GM19035 (cell line): ENCODE data around the gene PPM1B.
A peak's percentile ranks its signal among the peaks of the same experiment; 100 is the strongest.
"Not testable (repeated sequence)": the region's sequence is repeated elsewhere in the genome, so short reads cannot be mapped to it uniquely, and the experiment has no call there.

Experiments
- ATAC-seq: cut with Tn5 transposase; IDR thresholded peaks from one replicate; pipeline ENCODE4 v1.9.1; 2021; ENCODE audit not compliant: unreplicated experiment

The PPM1B gene

DNA sequence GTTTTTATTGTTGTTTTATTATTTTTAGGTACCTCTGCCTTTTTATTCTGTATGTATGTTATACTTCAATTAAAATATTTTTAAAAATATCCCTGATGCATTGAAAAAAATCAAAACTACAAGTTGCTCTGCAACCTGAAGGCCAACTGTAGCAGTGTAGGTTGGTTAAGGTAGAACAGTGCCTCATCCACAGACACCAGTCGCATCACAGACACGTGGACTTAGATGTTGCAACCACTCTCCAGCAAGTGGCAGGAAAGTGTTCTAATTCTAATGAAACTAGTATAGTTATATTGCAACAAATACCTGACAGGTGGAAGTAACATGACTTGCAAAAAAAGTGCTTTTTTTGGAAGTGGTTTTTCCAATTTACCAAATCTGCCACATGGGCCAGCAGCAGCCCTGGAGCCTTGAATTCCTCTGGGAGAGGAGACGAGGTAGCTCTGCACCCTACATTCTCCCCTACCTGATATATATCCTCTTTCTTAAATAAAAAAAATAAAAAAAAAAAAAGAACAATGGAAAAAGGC lies 78.2 kb downstream of the PPM1B start:
- no peak for ATAC-seq

- no peak for ATAC-seq
Observed at GRCh38 chr2:44247924-44248323, 79.2 kb downstream of the PPM1B start.

DNA sequence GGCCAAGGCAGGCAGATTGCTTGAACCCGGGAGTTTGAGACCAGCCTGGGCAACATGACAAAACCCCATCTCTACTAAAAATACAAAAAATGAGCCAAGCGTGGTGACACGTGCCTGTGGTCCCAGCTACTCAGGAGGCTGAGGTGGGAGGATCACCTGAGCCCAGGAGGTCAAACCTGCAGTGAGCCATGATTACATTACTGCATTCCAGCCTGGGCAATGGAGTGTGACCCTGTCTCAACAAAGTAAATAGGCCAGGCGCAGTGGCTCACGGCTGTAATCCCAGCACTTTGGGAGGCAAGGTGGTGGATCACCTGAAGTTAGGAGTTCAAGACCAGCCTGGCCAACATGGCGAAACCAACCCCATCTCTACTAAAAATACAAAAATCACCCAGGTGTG lies 80.6 kb downstream of the PPM1B start:
- ATAC-seq: not testable (repeated sequence)

- ATAC-seq: peak; percentile 69
Observed at GRCh38 chr2:44250376-44250775, 81.7 kb downstream of the PPM1B start.

- ATAC-seq: no peak
Observed at GRCh38 chr2:44254023-44254422, 85.3 kb downstream of the PPM1B start.

GRCh38 chr2:44255704-44256103 lies 87.0 kb downstream of the PPM1B start:
- not testable (repeated sequence) for ATAC-seq

DNA sequence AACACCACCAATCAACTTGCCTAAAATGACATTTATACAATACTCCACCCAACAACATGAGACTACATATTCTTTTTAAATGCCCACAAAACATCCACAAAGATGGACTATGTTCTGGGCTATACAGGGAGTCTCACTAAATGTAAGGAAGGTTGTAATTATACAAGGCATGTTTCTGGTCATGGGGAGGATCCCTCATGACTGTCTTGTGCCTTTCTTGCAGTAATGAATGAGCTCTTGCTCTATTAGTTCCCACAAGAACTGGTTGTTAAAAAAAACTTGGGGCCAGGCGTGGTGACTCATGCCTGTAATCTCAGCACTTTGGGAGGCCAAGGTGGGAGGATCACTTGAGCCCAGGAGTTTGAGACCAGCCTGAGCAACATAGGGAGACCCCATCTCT lies 89.1 kb downstream of the PPM1B start:
- ATAC-seq: not testable (repeated sequence)

- ATAC-seq: no peak
Observed at GRCh38 chr2:44267269-44267795, 98.7 kb downstream of the PPM1B start.

DNA sequence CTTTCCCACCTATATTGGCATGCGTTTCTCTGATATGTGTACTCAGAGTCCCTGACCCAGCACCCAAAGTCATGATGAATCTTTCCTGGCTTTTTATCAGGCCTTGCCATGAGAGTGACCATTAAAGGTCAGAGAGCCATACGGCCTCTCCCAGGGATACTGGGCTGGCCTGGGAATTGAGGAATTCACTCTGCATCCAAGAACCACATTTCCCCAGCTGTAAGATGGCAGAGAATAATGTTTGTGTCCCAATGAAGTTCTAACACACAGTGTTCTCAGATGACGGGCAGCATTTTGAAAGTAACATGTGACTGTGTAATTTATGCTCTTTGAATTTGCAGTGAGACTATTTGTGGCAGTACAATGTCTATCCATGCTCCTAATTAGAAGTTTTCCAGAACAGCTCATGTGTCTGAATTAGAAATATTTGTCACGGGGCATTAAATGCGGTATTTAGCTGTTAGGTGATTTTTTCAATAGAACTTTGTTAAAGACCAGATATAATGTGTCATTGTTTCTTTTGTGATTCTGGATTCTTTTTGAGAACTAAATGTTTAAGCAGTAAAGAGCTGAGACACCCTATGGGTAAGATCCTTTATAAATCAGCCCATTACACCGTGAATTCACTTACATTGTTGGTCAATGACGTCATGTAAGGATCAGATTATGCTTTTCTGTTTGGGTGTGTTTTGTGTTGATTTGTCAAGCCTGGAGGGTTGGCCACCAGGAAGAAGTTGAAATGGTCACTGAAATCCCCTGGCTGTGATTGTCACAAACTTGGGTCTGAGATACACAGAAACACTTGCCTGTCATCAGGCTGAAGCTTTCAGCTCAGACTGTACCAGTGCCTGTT lies 99.3 kb downstream of the PPM1B start:
- no peak for ATAC-seq

- ATAC-seq: no peak
Observed at GRCh38 chr2:44269831-44270230, 101.2 kb downstream of the PPM1B start.

GRCh38 chr2:44271296-44271695 lies 102.6 kb downstream of the PPM1B start:
- no peak for ATAC-seq

DNA sequence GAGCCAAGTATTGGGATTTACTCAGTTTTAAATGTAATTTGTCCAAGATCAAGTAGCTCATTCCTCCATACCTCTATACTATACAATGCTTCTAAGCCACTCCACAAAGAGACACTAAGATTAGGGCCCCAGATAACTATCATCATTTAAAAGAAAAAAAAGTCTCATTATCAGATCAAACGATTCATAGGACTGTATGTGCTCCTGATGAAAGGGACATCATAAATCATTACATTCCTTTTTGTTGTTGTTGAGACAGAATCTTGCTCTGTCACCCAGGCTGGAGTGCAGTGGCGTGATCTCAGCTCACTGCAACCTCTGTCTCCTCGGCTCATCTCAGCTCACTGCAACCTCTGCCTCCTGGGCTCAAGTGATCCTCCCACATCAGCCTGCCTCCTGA lies 104.4 kb downstream of the PPM1B start:
- no peak for ATAC-seq

DNA sequence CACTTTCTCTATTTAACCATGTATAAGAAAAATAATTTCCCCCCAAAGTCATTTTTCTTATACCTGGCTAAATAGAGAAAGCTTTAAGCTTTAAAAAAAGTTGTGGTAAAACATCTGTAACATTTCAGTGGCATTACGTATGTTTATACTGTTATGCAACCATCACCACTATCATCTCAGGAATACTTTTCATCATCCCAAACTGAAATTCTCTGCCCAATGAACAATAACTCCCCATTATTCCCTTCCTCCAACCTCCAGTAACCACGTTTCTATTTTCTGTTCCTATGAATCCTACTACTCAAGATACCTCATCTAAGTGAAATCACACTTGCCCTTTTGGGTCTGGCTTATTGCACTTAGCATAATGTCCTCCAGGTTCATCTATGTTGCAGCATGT lies 104.9 kb downstream of the PPM1B start:
- no peak for ATAC-seq

DNA sequence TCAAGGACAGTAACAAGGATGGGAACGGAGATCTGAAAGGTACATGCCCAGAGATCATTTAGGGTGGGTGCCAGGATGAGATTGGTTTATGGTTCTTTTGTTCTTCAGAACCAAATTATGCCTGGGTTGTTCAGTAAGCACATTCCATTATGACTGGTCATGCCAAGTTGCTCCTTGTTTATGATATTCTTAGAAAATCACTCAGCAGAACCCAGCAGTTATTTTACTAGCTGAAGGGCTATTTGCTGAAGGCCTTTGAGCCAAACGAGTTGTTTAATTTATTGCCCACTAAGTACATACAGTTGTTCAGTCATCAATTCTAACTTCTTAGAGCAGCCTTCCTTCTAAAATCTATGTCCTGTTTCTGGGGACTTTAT lies 107.2 kb downstream of the PPM1B start:
- no peak for ATAC-seq

DNA sequence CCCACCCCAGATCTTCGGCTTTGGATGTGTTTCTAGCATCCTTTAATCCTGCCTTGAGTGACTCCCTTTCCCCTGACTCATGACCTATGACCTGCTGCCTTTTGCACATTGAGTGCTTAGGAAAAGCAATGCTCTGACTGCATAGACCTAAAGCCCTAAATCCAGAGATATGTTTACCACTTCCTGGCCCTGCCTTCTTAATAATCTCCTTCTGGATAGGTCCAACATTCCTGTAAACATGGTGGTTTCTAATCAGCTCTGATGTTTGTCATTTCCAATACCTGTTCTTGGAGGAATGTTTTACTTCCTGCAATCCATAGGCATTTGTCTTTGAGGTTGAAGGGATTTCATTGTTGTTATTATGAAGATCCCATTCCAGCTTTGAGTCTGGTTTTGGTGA lies 108.9 kb downstream of the PPM1B start:
- ATAC-seq: no peak

DNA sequence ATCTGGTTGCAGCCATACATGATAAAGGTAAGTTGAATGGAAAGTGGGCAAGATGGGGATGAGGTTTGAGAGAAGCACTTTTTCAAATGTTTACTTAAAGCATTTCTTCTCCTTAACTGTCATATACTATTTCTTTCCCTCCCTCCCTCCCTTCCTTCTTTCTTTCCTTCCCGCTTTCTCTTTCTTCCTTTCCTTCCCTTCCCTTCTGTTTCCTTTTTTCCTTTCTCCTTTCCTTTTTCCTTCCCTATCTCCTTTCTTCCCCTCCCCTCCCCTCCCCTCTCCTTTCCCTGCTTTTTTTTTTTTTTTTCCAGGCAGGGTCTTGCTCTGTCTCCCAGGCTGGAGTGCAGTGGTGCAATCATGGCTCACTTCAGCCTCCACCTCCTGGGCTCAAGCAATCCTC lies 112.2 kb downstream of the PPM1B start:
- ATAC-seq: no peak
